OCI-LY3 (cell line): Measurements from ENCODE around the gene TRERF1.

Source experiments
- H2AFZ ChIP-seq: fragments of 200-600, 300-600 bp; shearing (Covaris generic); 2 replicates; pipeline ENCODE4 v1.6.0; 2014; ENCODE audit warnings: antibody characterized with exemption, low read depth, low read length
- H3K27ac ChIP-seq: fragments of 200-600, 300-600 bp; sonication (generic); 2 replicates; pipeline ENCODE4 v1.5.1; 2014; ENCODE audit warnings: mild to moderate bottlenecking, low read length, moderate library complexity, mixed read lengths
- H3K27me3 ChIP-seq: fragments of 200-600, 300-600 bp; sonication (generic); 2 replicates; pipeline ENCODE4 v1.6.1; 2014; ENCODE audit warnings: low read depth, low read length, mixed read lengths
- H3K36me3 ChIP-seq: fragments of 200-600, 300-600 bp; sonication (generic); replicated peaks from 2 replicates; pipeline ENCODE3; 2014; ENCODE audit warnings: low read depth, low read length, mixed read lengths
- H3K4me1 ChIP-seq: fragments of 300-600, 200-600 bp; sonication (generic); 2 replicates; pipeline ENCODE4 v1.6.1; 2014; ENCODE audit warnings: low read length, mixed read lengths
- H3K4me2 ChIP-seq: fragments of 200-600, 300-600 bp; sonication (generic); 2 replicates; pipeline ENCODE4 v1.6.1; 2014; ENCODE audit warnings: low read length, mixed read lengths
- H3K4me3 ChIP-seq: fragments of 300-600, 200-600 bp; sonication (generic); 2 replicates; pipeline ENCODE4 v1.5.1; 2014; ENCODE audit warnings: antibody characterized with exemption, mild to moderate bottlenecking, low read length, moderate library complexity
- H3K79me2 ChIP-seq: fragments of 300-600, 200-600 bp; shearing (Covaris generic); 2 replicates; pipeline ENCODE4 v1.6.1; 2014; ENCODE audit warnings: mild to moderate bottlenecking, low read length, mixed read lengths
- H3K9ac ChIP-seq: fragments of 300-600, 200-600 bp; shearing (Covaris generic); 2 replicates; pipeline ENCODE4 v1.6.0; 2014; ENCODE audit warnings: mild to moderate bottlenecking, low read length, moderate library complexity
- H3K9me3 ChIP-seq: fragments of 200-600, 300-600 bp; shearing (Covaris generic); 2 replicates; pipeline ENCODE4 v1.6.1; 2014; ENCODE audit warnings: low read length, mixed read lengths; ENCODE audit not compliant: insufficient read depth
- H4K20me1 ChIP-seq: fragments of 200-600, 300-600 bp; sonication (generic); 2 replicates; pipeline ENCODE4 v1.6.1; 2016; ENCODE audit warnings: low read length, mixed read lengths; ENCODE audit not compliant: insufficient read depth
- EZH2phosphoT487 ChIP-seq: fragments of 200-600 bp; shearing (Covaris generic); IDR thresholded peaks from 2 replicates; pipeline ENCODE4 v1.6.1; 2018; ENCODE audit warnings: antibody characterized with exemption, mixed run types, low read depth
- TF ChIP-seq, protein P1 (sequence below): fragments of 200-600, 300-600 bp; sonication (generic); IDR thresholded peaks from 2 replicates; pipeline ENCODE4 v1.5.1; 2014; ENCODE audit warnings: antibody characterized with exemption, low read length, low read depth

Gene TRERF1

DNA sequence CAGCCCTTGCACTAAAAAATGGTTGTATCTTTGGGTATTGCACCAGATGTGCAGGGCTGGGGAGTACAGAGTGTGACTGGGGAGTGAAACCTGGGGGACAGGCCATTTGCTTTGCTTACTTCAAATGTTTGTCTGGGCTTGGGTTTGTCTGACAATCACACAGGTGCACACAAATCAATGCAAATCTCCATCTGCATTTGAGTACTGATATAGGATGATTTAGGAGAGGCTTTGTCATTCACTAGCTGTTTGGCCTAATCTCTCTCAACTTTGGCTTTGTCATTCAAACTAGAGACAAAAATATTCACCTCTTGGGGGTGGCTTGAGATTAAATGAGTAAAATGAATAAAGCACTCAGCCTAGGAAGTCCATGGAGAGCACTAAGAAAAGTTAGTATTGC lies 274.7 kb downstream of the TRERF1 start:
- Histone ChIP-seq H3K27ac (no peak overlapping the region), H3K4me3 (no peak overlapping the region)

DNA sequence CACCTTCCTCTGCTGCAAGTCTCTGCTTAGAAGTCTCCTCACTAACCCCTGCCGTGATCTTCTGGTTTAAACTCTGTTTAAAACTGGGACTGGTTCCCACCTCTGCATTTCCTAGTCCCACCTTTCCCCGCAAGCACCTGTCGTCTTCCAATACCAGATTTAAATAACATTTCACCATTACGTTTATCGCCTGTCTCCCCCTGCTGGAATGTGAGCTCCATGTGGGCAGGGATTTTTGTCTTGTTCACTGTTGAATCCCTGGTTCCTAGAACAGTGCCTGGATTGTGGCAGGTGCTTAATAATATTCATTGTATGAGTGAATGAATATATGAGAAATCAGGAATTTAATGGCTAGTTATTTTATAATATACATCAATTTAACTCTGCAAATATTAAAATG lies 275.9 kb downstream of the TRERF1 start:
- no peak overlapping the region for H2AFZ ChIP-seq
- H3K9ac ChIP-seq: no peak overlapping the region
- no peaks in the 10 kb centered on the region for H3K9me3 ChIP-seq
- peaks cover 5% of the 10 kb centered on the region for H3K4me1 ChIP-seq
- no peak overlapping the region for H3K4me3 ChIP-seq
- TF ChIP-seq, protein P1, sequence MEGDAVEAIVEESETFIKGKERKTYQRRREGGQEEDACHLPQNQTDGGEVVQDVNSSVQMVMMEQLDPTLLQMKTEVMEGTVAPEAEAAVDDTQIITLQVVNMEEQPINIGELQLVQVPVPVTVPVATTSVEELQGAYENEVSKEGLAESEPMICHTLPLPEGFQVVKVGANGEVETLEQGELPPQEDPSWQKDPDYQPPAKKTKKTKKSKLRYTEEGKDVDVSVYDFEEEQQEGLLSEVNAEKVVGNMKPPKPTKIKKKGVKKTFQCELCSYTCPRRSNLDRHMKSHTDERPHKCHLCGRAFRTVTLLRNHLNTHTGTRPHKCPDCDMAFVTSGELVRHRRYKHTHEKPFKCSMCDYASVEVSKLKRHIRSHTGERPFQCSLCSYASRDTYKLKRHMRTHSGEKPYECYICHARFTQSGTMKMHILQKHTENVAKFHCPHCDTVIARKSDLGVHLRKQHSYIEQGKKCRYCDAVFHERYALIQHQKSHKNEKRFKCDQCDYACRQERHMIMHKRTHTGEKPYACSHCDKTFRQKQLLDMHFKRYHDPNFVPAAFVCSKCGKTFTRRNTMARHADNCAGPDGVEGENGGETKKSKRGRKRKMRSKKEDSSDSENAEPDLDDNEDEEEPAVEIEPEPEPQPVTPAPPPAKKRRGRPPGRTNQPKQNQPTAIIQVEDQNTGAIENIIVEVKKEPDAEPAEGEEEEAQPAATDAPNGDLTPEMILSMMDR: peak; percentile 53
- TF ChIP-seq EZH2phosphoT487: no peak
- no peaks in the 10 kb centered on the region for H3K36me3 ChIP-seq
- no peaks in the 10 kb centered on the region for H3K27me3 ChIP-seq
- H3K79me2 ChIP-seq: no peaks in the 10 kb centered on the region
- no peak overlapping the region for H3K27ac ChIP-seq
- no peaks in the 10 kb centered on the region for H4K20me1 ChIP-seq
- H3K4me2 ChIP-seq: no peak overlapping the region

More for the DNA sequence above, 274.7 kb downstream of the TRERF1 start:
- TF ChIP-seq, protein P1: no peak
- TF ChIP-seq EZH2phosphoT487: no peak
- Histone ChIP-seq H3K36me3 (no peaks in the 10 kb centered on the region), H3K9ac (no peak overlapping the region), H3K79me2 (no peaks in the 10 kb centered on the region), H4K20me1 (no peaks in the 10 kb centered on the region), H3K9me3 (no peaks in the 10 kb centered on the region), H3K4me1 (peaks cover 5% of the 10 kb centered on the region), H3K27me3 (no peaks in the 10 kb centered on the region), H2AFZ (no peak overlapping the region), H3K4me2 (no peak overlapping the region)
